Upper lobe of left lung (tissue), 4 donors: Measurements from ENCODE around the gene CENPX.
A peak's percentile ranks its signal among the peaks of the same experiment; 100 is the strongest.

Source experiments
- CTCF ChIP-seq, 6 experiments: fragments of 450-650 bp in 4 of 6; fragments of 200-600 bp in 2 of 6; sonication (generic) in 2 of 6; IDR thresholded peaks; one replicate each; pipeline ENCODE4 v1.5.1; 2016 to 2019; ENCODE audit warnings: antibody characterized with exemption in 6 of 6
- EP300 ChIP-seq, 4 donors: sonication (generic); formaldehyde crosslinking; IDR thresholded peaks; one replicate each; pipeline ENCODE4 v1.5.1; 2017; ENCODE audit warnings: antibody characterized with exemption in 4 of 4, control low read depth in 2 of 4
- POLR2A ChIP-seq, 4 donors: fragments of 450-650 bp; IDR thresholded peaks; one replicate each; pipeline ENCODE4 v1.5.1; 2016 to 2017; ENCODE audit warnings: antibody characterized with exemption in 4 of 4, mild to moderate bottlenecking in 2 of 4

DNA sequence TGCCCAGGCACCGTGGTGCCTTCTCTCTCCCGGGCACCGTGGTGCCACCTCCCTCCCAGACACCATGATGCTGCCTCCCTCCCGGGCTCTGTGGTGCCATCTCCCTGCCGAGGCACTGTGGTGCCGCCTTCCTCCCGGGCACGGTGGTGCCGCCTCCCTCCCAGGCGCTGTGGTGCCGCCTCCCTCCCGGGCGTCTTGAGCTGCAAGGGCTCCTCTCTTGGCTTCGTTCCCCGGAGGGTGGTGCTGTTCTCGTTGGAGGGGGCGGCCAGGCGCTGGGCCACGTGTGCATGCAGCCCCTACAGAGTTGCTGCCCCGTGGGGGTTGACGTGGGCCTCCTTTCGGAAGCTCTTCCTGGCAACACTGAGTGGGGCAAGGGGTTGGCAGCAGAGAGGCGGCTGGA, 8.2 kb downstream of the CENPX start:
- peak in 3 of 6 experiments; percentile 4 to 21 (median 18) for TF ChIP-seq CTCF (IDR thresholded peaks at IDR 0.05)
- no peak for TF ChIP-seq EP300 (IDR thresholded peaks at IDR 0.05)
- TF ChIP-seq POLR2A (IDR thresholded peaks at IDR 0.05), result no peak
